ENCODE data around the gene TPD52L2. TPM values are rescaled to one million over a fixed set of nuclear protein-coding genes. Genes with fewer than 3 reads are reported as not detected.

Gene TPD52L2
- polyA plus RNA-seq, 2 of the 4 experiments (the other 2 are of a cell fraction) = 86.3 to 99.0 TPM

DNA sequence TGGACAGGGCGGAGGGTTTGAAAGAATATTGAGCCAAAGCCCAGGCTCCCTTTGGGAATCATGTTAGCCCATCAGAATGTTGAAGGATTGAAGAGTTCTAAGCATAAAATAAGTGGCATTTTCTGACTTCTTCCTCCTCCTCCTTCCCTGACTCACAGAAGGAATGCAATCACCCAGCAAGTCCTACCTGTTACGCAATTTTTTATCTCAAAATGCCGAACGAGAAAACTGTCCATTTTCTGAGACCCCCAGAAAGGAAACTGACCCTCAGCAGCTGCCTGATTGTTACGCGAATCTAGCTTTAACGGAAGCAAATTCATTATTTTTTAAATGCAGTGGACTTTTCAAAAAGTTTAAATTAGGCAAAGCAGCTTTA, 25.1 kb downstream of the TPD52L2 start:
- Histone ChIP-seq H3K4me2 (no peak overlapping the region), H3K4me1 (no peaks in the 10 kb centered on the region), H3K9me3 (no peaks in the 10 kb centered on the region), H3K27ac (no peak overlapping the region), H3K4me3 (no peak overlapping the region)
- ATAC-seq (no peak), FAIRE-seq (no peak), DNase-seq (ENCODE audit: low read depth in 1 of 2, low spot score in 1 of 2) (no peak)
- ChIA-PET CTCF (interaction anchor here (1.2 to 3.0 kb wide), 5 partner anchors 8 to 248 kb away, joined by 3 to 15 read pairs (median 9); partner anchors contain the start of gene TPD52L2), POLR2A (no interaction called here)
- 91% methylated on average over 7 of the region's 7 CpGs for WGBS (ENCODE audit: missing lambda C conversion rate)
- peak; percentile 32 to 62; a peak in 3 of 4 replicates for TF ChIP-seq CEBPB (IDR thresholded peaks at IDR 0.05)
- TF ChIP-seq KDM1A (IDR thresholded peaks at IDR 0.05; ENCODE audit: low read depth) = no peak

DNA sequence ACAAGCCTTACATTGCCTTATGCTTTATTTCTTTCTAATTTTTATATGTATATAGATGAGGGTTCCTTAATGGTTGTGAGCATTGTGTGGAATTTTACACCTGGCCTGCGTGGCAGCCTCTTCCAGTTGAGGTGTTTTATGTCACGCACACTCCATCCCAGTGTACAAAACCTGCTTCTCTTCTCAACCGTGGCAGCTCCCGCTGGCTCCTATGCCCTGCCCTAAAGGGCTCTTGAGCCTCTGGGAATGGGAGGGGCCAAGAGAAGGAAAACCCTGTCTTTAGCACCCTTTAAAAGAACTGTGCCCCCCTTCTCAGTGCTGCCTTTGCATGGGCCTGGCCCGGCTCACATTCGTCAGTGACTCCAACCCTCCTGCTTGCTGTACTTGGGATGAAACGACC, 25.5 kb downstream of the TPD52L2 start:
- H3K4me2 ChIP-seq = no peak overlapping the region
- ATAC-seq (no peak), DNase-seq (ENCODE audit: low read depth in 1 of 2, low spot score in 1 of 2) (no peak), FAIRE-seq (no peak)
- H3K27ac ChIP-seq = no peak overlapping the region
- WGBS (ENCODE audit: missing lambda C conversion rate) = 86% methylated on average over 7 of the region's 7 CpGs
- no peak overlapping the region for H3K4me3 ChIP-seq
- ChIA-PET CTCF (interaction anchor here (1.2 to 3.0 kb wide), 5 partner anchors 9 to 249 kb away, joined by 3 to 15 read pairs (median 9); partner anchors contain the start of gene TPD52L2), POLR2A (no interaction called here)
- TF ChIP-seq PHF8 (IDR thresholded peaks at IDR 0.05; ENCODE audit: borderline replicate concordance, low read depth) = no peak
- no peak for TF ChIP-seq EHF (CRISPR knock-in tag; IDR thresholded peaks at IDR 0.05)
- TF ChIP-seq EP300 (IDR thresholded peaks at IDR 0.05) = no peak
- TF ChIP-seq HOXA7 (CRISPR knock-in tag; IDR thresholded peaks at IDR 0.05) = no peak
- TF ChIP-seq RARB (CRISPR knock-in tag; IDR thresholded peaks at IDR 0.05) = no peak
- TF ChIP-seq RCOR1 (IDR thresholded peaks at IDR 0.05; ENCODE audit: low read depth, low read length) = no peak
- TF ChIP-seq MYC (IDR thresholded peaks at IDR 0.05; ENCODE audit: borderline replicate concordance, low read length) = no peak
- TF ChIP-seq HOXB5 (CRISPR knock-in tag; IDR thresholded peaks at IDR 0.05) = no peak
- no peak for TF ChIP-seq NR3C1 (IDR thresholded peaks at IDR 0.05)
- no peak for TF ChIP-seq EHMT2 (IDR thresholded peaks at IDR 0.05; ENCODE audit: low read depth)
- no peak for TF ChIP-seq CBX8 (IDR thresholded peaks at IDR 0.05)
- TF ChIP-seq MAZ (IDR thresholded peaks at IDR 0.05; ENCODE audit: borderline replicate concordance, low read depth, low read length) = no peak
- TF ChIP-seq RNF2 (IDR thresholded peaks at IDR 0.05; ENCODE audit: borderline replicate concordance, low read depth) = no peak
- TF ChIP-seq, protein P1, sequence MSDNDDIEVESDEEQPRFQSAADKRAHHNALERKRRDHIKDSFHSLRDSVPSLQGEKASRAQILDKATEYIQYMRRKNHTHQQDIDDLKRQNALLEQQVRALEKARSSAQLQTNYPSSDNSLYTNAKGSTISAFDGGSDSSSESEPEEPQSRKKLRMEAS (IDR thresholded peaks at IDR 0.05) = no peak
- TF ChIP-seq HEYL (CRISPR knock-in tag; IDR thresholded peaks at IDR 0.05) = no peak
- TF ChIP-seq CBX2 (IDR thresholded peaks at IDR 0.05; ENCODE audit: borderline replicate concordance, low read depth) = no peak
- TF ChIP-seq TFCP2L1 (CRISPR knock-in tag; IDR thresholded peaks at IDR 0.05) = no peak
- TF ChIP-seq ESRRA (IDR thresholded peaks at IDR 0.05; ENCODE audit: borderline replicate concordance, low read length) = no peak
- no peak for TF ChIP-seq CHD2 (IDR thresholded peaks at IDR 0.05; ENCODE audit: low read length, partially characterized antibody)
- TF ChIP-seq JUN (IDR thresholded peaks at IDR 0.05) = no peak
- no peaks in the 10 kb centered on the region for H3K4me1 ChIP-seq
- no peaks in the 10 kb centered on the region for H3K9me3 ChIP-seq

GRCh38 chr20:63891061-63892002, 26.3 kb downstream of the TPD52L2 start:
- ATAC-seq = no peak
- 93% methylated on average over 26 of the region's 29 CpGs for WGBS (ENCODE audit: missing lambda C conversion rate)
- POLR2A ChIA-PET = interaction anchor here (0.7 kb wide), 1 partner anchor 65 kb away, joined by 6 read pairs; the partner anchor contains the start of gene UCKL1
- Histone ChIP-seq H3K4me3 (no peak overlapping the region), H3K4me2 (no peak overlapping the region), H3K4me1 (peaks cover 4% of the 10 kb centered on the region), H3K27ac (no peak overlapping the region), H3K9me3 (no peaks in the 10 kb centered on the region)
- no peak for DNase-seq (ENCODE audit: low read depth in 1 of 2, low spot score in 1 of 2)
- no peak for FAIRE-seq
- CTCF ChIA-PET = interaction anchor here (1.6 to 3.0 kb wide), 4 partner anchors 9 to 83 kb away, joined by 3 to 15 read pairs (median 10); partner anchors contain the start of gene TPD52L2
- TF ChIP-seq RNF2 (IDR thresholded peaks at IDR 0.05; ENCODE audit: borderline replicate concordance, low read depth) (no peak), POLR2A (IDR thresholded peaks at IDR 0.05; ENCODE audit: low read length) (no peak), RAD21 (conservative IDR thresholded peaks at IDR 0.05 in 1 of 2, IDR thresholded peaks at IDR 0.05 in 1 of 2) (no peak), TFCP2L1 (CRISPR knock-in tag; IDR thresholded peaks at IDR 0.05) (no peak), USF2 (IDR thresholded peaks at IDR 0.05) (no peak), CBX8 (IDR thresholded peaks at IDR 0.05) (no peak), CEBPB (IDR thresholded peaks at IDR 0.05) (no peak), ZNF302 (CRISPR knock-in tag; IDR thresholded peaks at IDR 0.05) (no peak), HDAC2 (IDR thresholded peaks at IDR 0.05) (no peak), ELK1 (IDR thresholded peaks at IDR 0.05; ENCODE audit: low read depth, low read length) (no peak), FOSL2 (IDR thresholded peaks at IDR 0.05) (no peak), FOSL2 (CRISPR knock-in tag; IDR thresholded peaks at IDR 0.05) (no peak), FOXS1 (CRISPR knock-in tag; IDR thresholded peaks at IDR 0.05) (no peak), PHF8 (IDR thresholded peaks at IDR 0.05; ENCODE audit: borderline replicate concordance, low read depth) (no peak), HOXB13 (CRISPR knock-in tag; IDR thresholded peaks at IDR 0.05; ENCODE audit: low read depth) (no peak), NR3C1 (IDR thresholded peaks at IDR 0.05) (no peak)
- TF ChIP-seq, protein P2, sequence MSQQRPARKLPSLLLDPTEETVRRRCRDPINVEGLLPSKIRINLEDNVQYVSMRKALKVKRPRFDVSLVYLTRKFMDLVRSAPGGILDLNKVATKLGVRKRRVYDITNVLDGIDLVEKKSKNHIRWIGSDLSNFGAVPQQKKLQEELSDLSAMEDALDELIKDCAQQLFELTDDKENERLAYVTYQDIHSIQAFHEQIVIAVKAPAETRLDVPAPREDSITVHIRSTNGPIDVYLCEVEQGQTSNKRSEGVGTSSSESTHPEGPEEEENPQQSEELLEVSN (IDR thresholded peaks at IDR 0.05; ENCODE audit: borderline replicate concordance, low read depth) = no peak

All from A549 (cell line).